Endothelial cell of umbilical vein (primary cell): ENCODE results near the gene C17orf113. TPM values are rescaled to one million over a fixed set of nuclear protein-coding genes. Genes with fewer than 3 reads are reported as not detected.

Experiments used
- BruUV-seq: library from RNA; stranded (reverse); fragments of 400-500 nt; replicated peaks from 2 replicates; lab custom pipeline; 2021; lab: Mats Ljungman, UMichigan
- CTCF ChIA-PET: fragments of 300-600, 350-600 bp; sonication (Branson Sonifier 250); formaldehyde crosslinking; loops from one replicate; lab custom pipeline; 2021; ENCODE audit warnings: antibody characterized with exemption, inconsistent platforms; lab: Charles Lee
- POLR2A ChIA-PET: fragments of 300-600, 350-600 bp; sonication (Branson Sonifier 250); formaldehyde crosslinking; loops from one replicate; lab custom pipeline; 2021; ENCODE audit warnings: antibody characterized with exemption, inconsistent platforms; lab: Charles Lee
- DNase-seq: peaks from one replicate; pipeline ENCODE4 v3.0.0-alpha.2; 2011; ENCODE audit warnings: low read depth, low spot score
- FAIRE-seq: peaks from 2 replicates; lab custom pipeline; 2011; peaks lifted over from hg19 to GRCh38; lab: Jason Lieb, UNC
- H2AFZ ChIP-seq: 2 replicates; pipeline ENCODE4 v1.6.0; 2012; ENCODE audit warnings: low read depth, low read length, control low read depth, inconsistent platforms
- H3K27ac ChIP-seq: 2 replicates; pipeline ENCODE4 v1.5.1; 2011; ENCODE audit warnings: low read depth, mild to moderate bottlenecking, control low read depth, low read length, moderate library complexity; ENCODE audit not compliant: insufficient read depth
- H3K27me3 ChIP-seq, 2 experiments: 2 replicates each; pipeline versions ENCODE4 v1.6.0 to v1.6.1; 2011; ENCODE audit warnings: low read length in 2 of 2, mixed read lengths in 1 of 2; ENCODE audit not compliant: control insufficient read depth in 2 of 2, insufficient read depth in 2 of 2
- H3K36me3 ChIP-seq, 2 experiments: 2 replicates in 1 of 2; 3 replicates in 1 of 2; pipeline ENCODE4 v1.5.1; 2011; ENCODE audit warnings: low read length in 2 of 2, mild to moderate bottlenecking in 1 of 2, moderate library complexity in 1 of 2; ENCODE audit not compliant: control insufficient read depth in 2 of 2, insufficient read depth in 2 of 2; ENCODE audit errors: extremely low read depth in 1 of 2
- H3K4me1 ChIP-seq: 3 replicates; pipeline ENCODE4 v1.5.1; 2011; ENCODE audit warnings: mild to moderate bottlenecking, low read length; ENCODE audit not compliant: control insufficient read depth, insufficient read depth; ENCODE audit errors: extremely low read depth
- H3K4me2 ChIP-seq: 2 replicates; pipeline ENCODE4 v1.6.1; 2011; ENCODE audit warnings: low read length, control low read depth, mixed read lengths; ENCODE audit not compliant: insufficient read depth
- H3K4me3 ChIP-seq, 3 experiments: fragments of 200-600 bp in 1 of 3; sonication (generic), shearing (Covaris generic) in 1 of 3; replicated peaks in 1 of 3; 2 replicates each; pipeline ENCODE4 v1.5.1; 2011 to 2016; ENCODE audit warnings: control low read depth in 3 of 3, low read length in 3 of 3, mild to moderate bottlenecking in 2 of 3, inconsistent platforms in 1 of 3, low read depth in 1 of 3, moderate library complexity in 1 of 3; ENCODE audit not compliant: insufficient read depth in 1 of 3
- H3K79me2 ChIP-seq: 2 replicates; pipeline ENCODE4 v1.6.0; 2012; ENCODE audit warnings: low read length, inconsistent platforms; ENCODE audit not compliant: control insufficient read depth, insufficient read depth
- H3K9ac ChIP-seq: replicated peaks from 2 replicates; pipeline ENCODE3; 2011; ENCODE audit warnings: low read length, control low read depth; ENCODE audit not compliant: insufficient read depth; ENCODE audit errors: extremely low read depth
- H3K9me1 ChIP-seq: replicated peaks from 3 replicates; pipeline ENCODE4 v1.6.0; 2011; ENCODE audit warnings: mild to moderate bottlenecking, low read length; ENCODE audit not compliant: control insufficient read depth, insufficient read depth; ENCODE audit errors: extremely low read depth
- H3K9me3 ChIP-seq: replicated peaks from 2 replicates; pipeline ENCODE4 v1.5.1; 2012; ENCODE audit warnings: low read length, inconsistent platforms; ENCODE audit not compliant: control insufficient read depth, insufficient read depth
- H4K20me1 ChIP-seq: replicated peaks from 2 replicates; pipeline ENCODE3; 2011; ENCODE audit warnings: mild to moderate bottlenecking, low read length; ENCODE audit not compliant: control insufficient read depth, insufficient read depth; ENCODE audit errors: extremely low read depth
- CTCF ChIP-seq, 2 donors: IDR thresholded peaks; 1 replicate in 1 of 2; 2 replicates in 1 of 2; pipeline ENCODE4 v1.5.1; 2011; ENCODE audit warnings: low read length in 2 of 2, mild to moderate bottlenecking in 2 of 2, moderate library complexity in 2 of 2, control low read depth in 1 of 2, inconsistent platforms in 1 of 2, low read depth in 1 of 2; ENCODE audit not compliant: insufficient read depth in 1 of 2; ENCODE audit errors: extremely low read depth in 1 of 2
- EZH2 ChIP-seq: IDR thresholded peaks from 2 replicates; pipeline ENCODE4 v1.6.1; 2012; ENCODE audit warnings: borderline replicate concordance, low read depth, mild to moderate bottlenecking, moderate library complexity, low read length, inconsistent platforms; ENCODE audit not compliant: severe bottlenecking
- FOS ChIP-seq: IDR thresholded peaks from 2 replicates; pipeline ENCODE4 v1.6.1; 2011; ENCODE audit warnings: mild to moderate bottlenecking, low read length, moderate library complexity, borderline replicate concordance; ENCODE audit not compliant: insufficient read depth
- GATA2 ChIP-seq: IDR thresholded peaks from 2 replicates; pipeline ENCODE4 v1.7.0; 2011; ENCODE audit warnings: low read depth, mild to moderate bottlenecking, moderate library complexity, mixed read lengths, low read length; ENCODE audit not compliant: insufficient read length, insufficient read depth
- JUN ChIP-seq: IDR thresholded peaks from 2 replicates; pipeline ENCODE4 v1.6.1; 2011; ENCODE audit warnings: borderline replicate concordance, low read depth; ENCODE audit not compliant: insufficient read length, insufficient read depth
- MAX ChIP-seq: IDR thresholded peaks from 2 replicates; pipeline ENCODE4 v1.6.1; 2011; ENCODE audit not compliant: insufficient read depth, insufficient read length
- MYC ChIP-seq: IDR thresholded peaks from one replicate; pipeline ENCODE4 v1.6.1; 2011; ENCODE audit warnings: mild to moderate bottlenecking, low read depth, low read length
- POLR2A ChIP-seq: IDR thresholded peaks from 2 replicates; pipeline ENCODE4 v1.6.1; 2012; ENCODE audit warnings: low read depth, mild to moderate bottlenecking, control low read depth, low read length
- POLR2AphosphoS5 ChIP-seq: IDR thresholded peaks from 2 replicates; pipeline ENCODE4 v1.6.1; 2012; ENCODE audit warnings: low read depth, mild to moderate bottlenecking, control low read depth, low read length, moderate library complexity; ENCODE audit not compliant: insufficient read depth
- dilution Hi-C: fragments of 300-500 bp; cut with MboI; formaldehyde crosslinking; loops from one replicate; pipeline ENCODE4 v1.15.0; 2019; ENCODE audit warnings: low sequenced_read_pairs; ENCODE audit not compliant: extremely low pct_ligation_motif_present
- intact Hi-C: fragments of 100-400 bp; cut with micrococcal nuclease; formaldehyde crosslinking; loops from one replicate; pipeline ENCODE4 v1.10.0; 2022
- polyA plus RNA-seq, 4 experiments: library from polyadenylated mRNA; depleted of rRNA in 3 of 4; stranded (reverse) in 3 of 4; unstranded in 1 of 4; fragments of >200 nt; gene quantifications; 2 replicates each; pipeline versions ENCODE4 v1.2.1 to v1.2.3, GENCODE V29; 2011 to 2012; ENCODE audit warnings: missing spikeins in 1 of 4
- total RNA-seq: library from RNA; stranded (reverse); gene quantifications from 2 replicates; pipeline ENCODE4 v1.2.3, GENCODE V29; 2021

C17orf113 gene
- total and polyA plus RNA-seq, 2 donors (not counting 3 experiments of a cell fraction or from before 2014, with no cell fraction given): 0.20 to 0.30 TPM

GRCh38 chr17:42031584-42031983 is 18.8 kb downstream of the C17orf113 start:
- ChIA-PET CTCF (interaction anchor here (1.0 kb wide), 1 partner anchor 8 kb away, joined by 4 read pairs; no protein-coding TSS in a partner anchor), POLR2A (no interaction called here)
- FAIRE-seq (no peak), DNase-seq (no peak)
- intact Hi-C loops (no loop called here), dilution Hi-C loops (no loop called here)
- H4K20me1 ChIP-seq: no peaks in the 10 kb centered on the region
- H2AFZ ChIP-seq: no peak overlapping the region
- H3K4me3 ChIP-seq: no peak overlapping the region
- no peak overlapping the region for H3K9ac ChIP-seq
- H3K36me3 ChIP-seq: no peaks in the 10 kb centered on the region
- H3K27me3 ChIP-seq: peaks cover 0 to 1% of the 10 kb centered on the region in 2 experiments
- no peaks in the 10 kb centered on the region for H3K9me1 ChIP-seq
- H3K4me2 ChIP-seq: no peak overlapping the region
- no peak overlapping the region for H3K27ac ChIP-seq
- no peaks in the 10 kb centered on the region for H3K9me3 ChIP-seq
- no peak for TF ChIP-seq GATA2
- no peak for TF ChIP-seq POLR2A
- no peak for TF ChIP-seq MAX
- no peak for TF ChIP-seq CTCF (IDR thresholded peaks at IDR 0.05; ENCODE audit: extremely low read depth in 1 of 2, insufficient read depth in 1 of 2, low read depth in 1 of 2, low read length in 2 of 2)
- no peak for TF ChIP-seq EZH2
- TF ChIP-seq JUN: no peak
- no peak for TF ChIP-seq MYC
- no peak for TF ChIP-seq FOS
- no peak for TF ChIP-seq POLR2AphosphoS5
- BruUV-seq: no TSS peak
- H3K4me1 ChIP-seq: no peaks in the 10 kb centered on the region
- H3K79me2 ChIP-seq: no peaks in the 10 kb centered on the region
